Measurements from ENCODE around the gene MEOX1.

DNA sequence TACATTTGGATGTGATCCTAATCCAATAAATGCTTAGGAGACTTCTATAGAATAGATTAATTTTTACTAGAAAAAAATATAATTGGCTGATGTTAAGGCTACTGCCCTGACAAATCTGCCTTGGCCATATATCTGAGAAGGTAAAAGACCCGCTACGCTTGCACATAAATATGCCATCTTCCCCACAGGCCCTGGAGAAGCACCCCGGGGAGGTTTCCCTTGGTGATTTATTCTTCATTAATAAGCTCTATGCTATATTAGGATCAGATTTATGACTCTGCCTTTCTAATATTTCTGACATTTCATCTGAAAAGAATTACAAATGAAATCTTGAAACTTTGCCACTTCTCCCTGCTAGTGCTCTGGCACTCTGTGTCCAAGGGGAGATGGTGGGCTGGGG is 27.4 kb upstream of the MEOX1 start:
- TF ChIP-seq, protein P1, sequence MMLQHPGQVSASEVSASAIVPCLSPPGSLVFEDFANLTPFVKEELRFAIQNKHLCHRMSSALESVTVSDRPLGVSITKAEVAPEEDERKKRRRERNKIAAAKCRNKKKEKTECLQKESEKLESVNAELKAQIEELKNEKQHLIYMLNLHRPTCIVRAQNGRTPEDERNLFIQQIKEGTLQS (CRISPR knock-in tag; conservative IDR thresholded peaks at IDR 0.05): no peak
- TF ChIP-seq, protein P2, sequence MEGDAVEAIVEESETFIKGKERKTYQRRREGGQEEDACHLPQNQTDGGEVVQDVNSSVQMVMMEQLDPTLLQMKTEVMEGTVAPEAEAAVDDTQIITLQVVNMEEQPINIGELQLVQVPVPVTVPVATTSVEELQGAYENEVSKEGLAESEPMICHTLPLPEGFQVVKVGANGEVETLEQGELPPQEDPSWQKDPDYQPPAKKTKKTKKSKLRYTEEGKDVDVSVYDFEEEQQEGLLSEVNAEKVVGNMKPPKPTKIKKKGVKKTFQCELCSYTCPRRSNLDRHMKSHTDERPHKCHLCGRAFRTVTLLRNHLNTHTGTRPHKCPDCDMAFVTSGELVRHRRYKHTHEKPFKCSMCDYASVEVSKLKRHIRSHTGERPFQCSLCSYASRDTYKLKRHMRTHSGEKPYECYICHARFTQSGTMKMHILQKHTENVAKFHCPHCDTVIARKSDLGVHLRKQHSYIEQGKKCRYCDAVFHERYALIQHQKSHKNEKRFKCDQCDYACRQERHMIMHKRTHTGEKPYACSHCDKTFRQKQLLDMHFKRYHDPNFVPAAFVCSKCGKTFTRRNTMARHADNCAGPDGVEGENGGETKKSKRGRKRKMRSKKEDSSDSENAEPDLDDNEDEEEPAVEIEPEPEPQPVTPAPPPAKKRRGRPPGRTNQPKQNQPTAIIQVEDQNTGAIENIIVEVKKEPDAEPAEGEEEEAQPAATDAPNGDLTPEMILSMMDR (IDR thresholded peaks at IDR 0.05): no peak
- TF ChIP-seq GABPB1 (CRISPR knock-in tag; IDR thresholded peaks at IDR 0.05) (no peak), ZNF671 (CRISPR knock-in tag; IDR thresholded peaks at IDR 0.05) (no peak)
- TF ChIP-seq, protein P3, sequence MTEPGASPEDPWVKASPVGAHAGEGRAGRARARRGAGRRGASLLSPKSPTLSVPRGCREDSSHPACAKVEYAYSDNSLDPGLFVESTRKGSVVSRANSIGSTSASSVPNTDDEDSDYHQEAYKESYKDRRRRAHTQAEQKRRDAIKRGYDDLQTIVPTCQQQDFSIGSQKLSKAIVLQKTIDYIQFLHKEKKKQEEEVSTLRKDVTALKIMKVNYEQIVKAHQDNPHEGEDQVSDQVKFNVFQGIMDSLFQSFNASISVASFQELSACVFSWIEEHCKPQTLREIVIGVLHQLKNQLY (CRISPR knock-in tag; IDR thresholded peaks at IDR 0.05): no peak
